Thyroid gland (tissue), 4 donors: Measurements from ENCODE around the gene NTN1. TPM values are rescaled to one million over a fixed set of nuclear protein-coding genes. Genes with fewer than 3 reads are reported as not detected.

Experiments
- DNase-seq, 2 donors: peaks; one replicate each; pipeline ENCODE4 v3.0.0-alpha.2; 2019
- H3K27ac ChIP-seq, 3 donors: fragments of 200-600 bp; sonication (generic); 1 replicate in 2 of 3; 2 replicates in 1 of 3; pipeline ENCODE4 v1.5.1; 2016 to 2019; ENCODE audit warnings: mild to moderate bottlenecking in 1 of 3, moderate library complexity in 1 of 3
- H3K27me3 ChIP-seq: fragments of 200-600 bp; sonication (generic); one replicate; pipeline ENCODE4 v1.5.1; 2019
- H3K36me3 ChIP-seq, 2 donors: fragments of 200-600 bp; sonication (generic); one replicate each; pipeline ENCODE4 v1.5.1; 2016 to 2019
- H3K4me1 ChIP-seq, 2 donors: fragments of 200-600 bp; sonication (generic); one replicate each; pipeline ENCODE4 v1.5.1; 2017 to 2019
- H3K4me3 ChIP-seq, 3 donors: fragments of 200-600 bp; sonication (generic); replicated peaks in 1 of 3; 1 replicate in 2 of 3; 2 replicates in 1 of 3; pipeline ENCODE4 v1.5.1; 2016; ENCODE audit warnings: mild to moderate bottlenecking in 1 of 3
- H3K9me3 ChIP-seq: fragments of 200-600 bp; sonication (generic); one replicate; pipeline ENCODE4 v1.5.1; 2017
- POLR2A ChIP-seq, 2 donors: fragments of 450-650 bp; IDR thresholded peaks; one replicate each; pipeline ENCODE4 v1.6.1; 2017; ENCODE audit warnings: antibody characterized with exemption in 2 of 2, mild to moderate bottlenecking in 2 of 2, moderate library complexity in 1 of 2
- WGBS, 2 donors: methylation state at CpG; one replicate each; pipeline ENCODE4 v1.1.5; 2017; 5-methylcytosine and 5-hydroxymethylcytosine counted together
- intact Hi-C: fragments of 100-400 bp; cut with DNase I; formaldehyde crosslinking; loops from one replicate; pipeline ENCODE4 v1.15.1; 2023
- total RNA-seq, 4 donors: library from RNA; depleted of rRNA; stranded (reverse); fragments of >200 nt; gene quantifications; one replicate each; pipeline ENCODE4 v1.2.3, GENCODE V29; 2016
- TF ChIP-seq, protein P1 (sequence below), 6 experiments: fragments of 200-600 bp in 3 of 6; fragments of 450-650 bp in 3 of 6; sonication (generic) in 3 of 6; IDR thresholded peaks; one replicate each; pipeline ENCODE4 v1.5.1; 2016 to 2019; ENCODE audit warnings: antibody characterized with exemption in 6 of 6, mild to moderate bottlenecking in 2 of 6, inconsistent platforms in 1 of 6, moderate library complexity in 1 of 6

The NTN1 gene
- total RNA-seq, 4 donors from 2014 or later: 4.1 to 9.2 (median 7.1) TPM

DNA sequence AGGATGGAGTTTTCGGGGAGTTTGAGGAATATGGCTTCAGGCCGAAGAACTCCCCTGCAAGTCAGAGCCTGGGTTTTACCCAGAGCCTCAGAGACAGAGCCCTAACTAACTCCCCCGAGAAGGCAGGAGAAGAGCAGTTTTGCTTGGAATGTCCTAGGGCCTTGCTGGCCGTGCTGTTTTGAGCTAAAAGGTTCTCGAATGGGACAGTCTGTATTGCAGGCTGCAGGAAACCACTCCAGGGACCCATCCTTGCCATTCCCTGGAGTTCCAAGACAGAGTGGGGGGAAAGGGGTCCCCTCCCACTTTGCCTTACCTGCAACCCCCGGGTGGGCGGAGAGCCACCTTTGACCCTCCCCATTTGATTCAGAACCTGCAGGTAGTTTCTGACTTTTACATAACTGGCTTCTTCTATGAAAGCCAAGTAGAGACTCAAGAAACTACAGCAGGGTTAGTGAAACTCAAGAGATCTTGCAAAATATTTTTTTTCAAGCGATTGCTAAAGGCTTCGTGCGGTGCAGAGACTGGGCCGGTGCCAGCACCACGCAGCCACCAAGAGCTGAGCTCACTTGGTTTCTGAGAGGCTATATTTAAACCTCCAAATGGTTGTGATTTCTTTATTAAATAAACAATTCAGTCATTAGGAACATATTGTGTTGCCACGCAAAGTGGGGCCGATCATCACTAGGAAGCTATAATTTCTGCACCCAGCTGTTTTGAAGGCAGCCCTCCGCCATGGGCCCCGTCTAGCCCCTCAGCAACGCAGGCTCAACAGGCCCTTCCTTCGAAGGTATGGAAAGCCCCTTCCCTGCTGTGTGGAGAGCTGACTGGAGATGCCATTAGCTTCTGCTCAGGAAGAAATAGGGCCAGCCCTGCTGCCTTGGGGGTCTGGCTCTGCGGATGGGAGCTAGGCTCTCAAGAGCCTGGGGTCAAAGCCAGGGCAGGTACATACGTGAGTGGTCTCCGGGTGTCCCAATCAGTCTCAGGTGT lies 223.0 kb downstream of the NTN1 start:
- Histone ChIP-seq H3K27me3 (no peaks in the 10 kb centered on the region), H3K4me1 (peaks cover 15 to 23% of the 10 kb centered on the region in 2 donors), H3K9me3 (no peaks in the 10 kb centered on the region), H3K4me3 (no peak overlapping the region), H3K27ac (peak overlapping the region in 1 of 3 donors; percentile 56), H3K36me3 (no peaks in the 10 kb centered on the region)
- TF ChIP-seq POLR2A (IDR thresholded peaks at IDR 0.05): no peak
- WGBS, 2 donors: 66 to 70% methylated on average over 18 to 20 of the region's 21 CpGs
- intact Hi-C loops: no loop called here
- peak; percentile 54 to 61 for DNase-seq

DNA sequence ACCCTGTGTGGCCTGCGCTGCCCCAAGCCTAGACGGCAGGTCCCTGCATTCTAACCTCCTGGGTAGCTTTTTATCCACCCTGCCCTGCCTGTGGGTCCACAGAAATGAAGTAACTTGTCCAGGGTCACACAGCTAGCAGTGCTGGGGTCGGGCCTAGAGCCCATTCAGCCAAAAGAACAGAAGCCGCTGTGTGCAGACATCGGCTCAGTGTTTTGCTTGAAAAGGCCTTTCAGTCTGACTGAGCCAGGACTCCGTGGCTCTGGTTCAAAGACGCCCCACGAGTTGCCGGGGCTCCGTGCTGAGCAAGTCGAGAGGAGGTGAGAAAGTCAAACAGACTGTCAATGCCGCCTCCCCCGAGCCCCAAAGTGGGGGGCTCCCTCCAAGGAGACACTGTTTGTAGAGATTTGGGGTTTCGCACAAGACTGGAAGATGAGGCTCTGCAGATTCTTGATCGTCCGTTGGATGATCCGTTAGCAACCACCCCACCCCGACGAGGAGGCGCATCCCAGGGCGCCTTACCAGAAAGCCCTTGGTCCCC lies 226.2 kb downstream of the NTN1 start:
- H3K9me3 ChIP-seq: no peaks in the 10 kb centered on the region
- no peak overlapping the region for H3K4me3 ChIP-seq
- intact Hi-C loops: no loop called here
- H3K27me3 ChIP-seq: no peaks in the 10 kb centered on the region
- TF ChIP-seq POLR2A (IDR thresholded peaks at IDR 0.05): no peak
- TF ChIP-seq, protein P1, sequence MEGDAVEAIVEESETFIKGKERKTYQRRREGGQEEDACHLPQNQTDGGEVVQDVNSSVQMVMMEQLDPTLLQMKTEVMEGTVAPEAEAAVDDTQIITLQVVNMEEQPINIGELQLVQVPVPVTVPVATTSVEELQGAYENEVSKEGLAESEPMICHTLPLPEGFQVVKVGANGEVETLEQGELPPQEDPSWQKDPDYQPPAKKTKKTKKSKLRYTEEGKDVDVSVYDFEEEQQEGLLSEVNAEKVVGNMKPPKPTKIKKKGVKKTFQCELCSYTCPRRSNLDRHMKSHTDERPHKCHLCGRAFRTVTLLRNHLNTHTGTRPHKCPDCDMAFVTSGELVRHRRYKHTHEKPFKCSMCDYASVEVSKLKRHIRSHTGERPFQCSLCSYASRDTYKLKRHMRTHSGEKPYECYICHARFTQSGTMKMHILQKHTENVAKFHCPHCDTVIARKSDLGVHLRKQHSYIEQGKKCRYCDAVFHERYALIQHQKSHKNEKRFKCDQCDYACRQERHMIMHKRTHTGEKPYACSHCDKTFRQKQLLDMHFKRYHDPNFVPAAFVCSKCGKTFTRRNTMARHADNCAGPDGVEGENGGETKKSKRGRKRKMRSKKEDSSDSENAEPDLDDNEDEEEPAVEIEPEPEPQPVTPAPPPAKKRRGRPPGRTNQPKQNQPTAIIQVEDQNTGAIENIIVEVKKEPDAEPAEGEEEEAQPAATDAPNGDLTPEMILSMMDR (IDR thresholded peaks at IDR 0.05): no peak
- H3K27ac ChIP-seq: no peak overlapping the region
- no peaks in the 10 kb centered on the region for H3K36me3 ChIP-seq
- peaks cover 4 to 7% of the 10 kb centered on the region in 2 donors for H3K4me1 ChIP-seq
- DNase-seq: no peak
- 94 to 95% methylated on average over 21 of the region's 21 CpGs for WGBS, 2 donors

DNA sequence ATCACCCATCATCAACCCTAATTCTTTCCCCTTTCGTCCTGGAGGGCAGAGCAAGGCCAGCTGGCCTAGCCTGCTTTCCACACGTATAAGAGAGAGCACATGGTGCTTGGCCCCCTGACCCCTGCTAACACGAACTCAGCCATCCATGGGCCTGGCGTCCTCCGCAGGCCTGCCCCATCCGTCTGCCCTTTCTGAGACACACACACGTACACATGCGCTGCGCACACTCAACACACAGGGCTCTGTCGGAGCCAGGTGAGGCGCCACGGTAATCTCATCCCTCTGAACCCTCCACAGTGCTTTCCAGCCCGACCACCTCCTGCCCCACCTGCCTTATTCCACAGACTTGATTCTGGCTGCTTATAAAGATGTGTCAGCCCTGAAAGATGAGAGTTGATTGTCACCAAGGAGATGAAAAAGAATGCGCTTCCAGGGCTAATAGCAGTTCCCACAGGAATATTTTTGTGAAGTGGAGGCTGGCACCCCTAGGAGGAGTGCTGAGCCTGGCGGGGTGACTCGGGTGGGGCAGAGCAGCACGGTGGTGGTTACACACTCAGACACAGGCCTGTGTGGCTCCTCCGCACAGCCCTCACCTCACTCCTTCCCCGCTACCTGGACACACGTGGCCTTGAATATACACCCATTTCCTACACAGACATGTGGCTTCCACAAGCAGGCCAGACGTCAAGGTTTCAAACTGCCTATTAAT lies 228.1 kb downstream of the NTN1 start:
- Histone ChIP-seq H3K4me3 (no peak overlapping the region), H3K9me3 (no peaks in the 10 kb centered on the region), H3K4me1 (peaks cover 1 to 4% of the 10 kb centered on the region in 2 donors), H3K36me3 (no peaks in the 10 kb centered on the region), H3K27ac (no peak overlapping the region), H3K27me3 (no peaks in the 10 kb centered on the region)
- DNase-seq: no peak
- intact Hi-C loops: no loop called here
- WGBS, 2 donors: 87 to 88% methylated on average over 21 of the region's 21 CpGs
- no peak for TF ChIP-seq POLR2A (IDR thresholded peaks at IDR 0.05)
- TF ChIP-seq, protein P1 (IDR thresholded peaks at IDR 0.05): no peak

DNA sequence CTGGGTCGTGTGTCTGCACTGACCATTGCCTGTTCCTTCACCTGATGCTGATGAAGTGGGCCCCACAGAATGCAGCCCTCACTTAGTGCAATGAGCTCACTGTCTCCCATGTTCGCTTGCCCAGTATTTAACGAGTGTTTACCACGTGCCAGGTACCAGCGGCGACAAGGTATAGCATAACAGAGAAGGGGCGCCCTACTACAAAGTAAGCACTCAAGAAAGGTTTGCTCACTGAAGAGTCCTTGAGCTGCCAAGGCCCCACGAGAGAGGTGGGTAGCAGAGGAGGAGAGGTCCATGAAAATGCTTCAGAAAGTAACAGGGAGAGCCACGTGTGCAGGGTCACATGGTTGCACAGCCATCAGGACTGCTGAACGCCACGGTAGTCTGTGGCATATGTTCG lies 230.0 kb downstream of the NTN1 start:
- no peaks in the 10 kb centered on the region for H3K36me3 ChIP-seq
- no peak for TF ChIP-seq POLR2A (IDR thresholded peaks at IDR 0.05)
- TF ChIP-seq, protein P1 (IDR thresholded peaks at IDR 0.05): no peak
- 32 to 35% methylated on average over 12 of the region's 12 CpGs for WGBS, 2 donors
- intact Hi-C loops: no loop called here
- no peaks in the 10 kb centered on the region for H3K27me3 ChIP-seq
- peak; percentile 52 to 79 for DNase-seq
- H3K4me1 ChIP-seq: peaks cover 0 to 8% of the 10 kb centered on the region in 2 donors
- H3K9me3 ChIP-seq: no peaks in the 10 kb centered on the region
- no peak overlapping the region for H3K27ac ChIP-seq
- no peak overlapping the region for H3K4me3 ChIP-seq

DNA sequence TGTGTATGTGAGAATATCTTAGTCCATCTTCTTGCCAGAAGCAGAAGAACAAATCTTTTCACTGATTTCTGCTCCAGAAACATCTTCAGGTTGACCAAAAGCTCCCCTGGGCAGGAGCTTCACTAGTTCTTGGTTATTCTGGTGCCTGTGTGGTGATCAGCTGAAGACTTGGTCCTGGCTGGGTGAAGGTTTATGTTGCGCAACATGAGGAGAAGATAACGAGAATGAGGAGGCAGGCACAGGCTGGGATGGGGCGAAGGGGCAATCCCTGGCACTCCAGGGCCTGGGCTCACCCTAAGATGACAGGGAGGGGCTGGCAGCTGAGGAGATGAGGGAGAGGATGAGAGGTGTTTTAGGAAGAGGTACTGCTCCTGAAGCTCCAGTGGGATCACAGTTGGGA lies 232.0 kb downstream of the NTN1 start:
- 87 to 96% methylated on average over 3 of the region's 3 CpGs for WGBS, 2 donors
- H3K36me3 ChIP-seq: no peaks in the 10 kb centered on the region
- no peaks in the 10 kb centered on the region for H3K9me3 ChIP-seq
- no peak overlapping the region for H3K4me3 ChIP-seq
- no peak for TF ChIP-seq POLR2A (IDR thresholded peaks at IDR 0.05)
- TF ChIP-seq, protein P1 (IDR thresholded peaks at IDR 0.05): no peak
- H3K27ac ChIP-seq: no peak overlapping the region
- DNase-seq: no peak
- peaks cover 0 to 20% of the 10 kb centered on the region in 2 donors for H3K4me1 ChIP-seq
- intact Hi-C loops: no loop called here
- H3K27me3 ChIP-seq: no peaks in the 10 kb centered on the region
